Esophagus (tissue), 2 donors: ENCODE results near the gene AKIP1. TPM values are rescaled to one million over a fixed set of nuclear protein-coding genes. Genes with fewer than 3 reads are reported as not detected.
"Not testable (repeated sequence)": the region's sequence is repeated elsewhere in the genome, so short reads cannot be mapped to it uniquely, and the experiment has no call there.

ENCODE experiments used
- H3K27ac ChIP-seq, 2 donors: one replicate each; pipeline ENCODE4 v1.5.1; 2013; ENCODE audit warnings: low read depth in 2 of 2, mild to moderate bottlenecking in 2 of 2, inconsistent platforms in 1 of 2, low read length in 1 of 2, moderate library complexity in 1 of 2
- H3K27me3 ChIP-seq, 2 donors: one replicate each; pipeline ENCODE4 v1.6.1; 2013; ENCODE audit warnings: low read length in 2 of 2, control low read depth in 1 of 2, mild to moderate bottlenecking in 1 of 2; ENCODE audit not compliant: insufficient read depth in 2 of 2, control insufficient read depth in 1 of 2
- H3K36me3 ChIP-seq, 2 donors: one replicate each; pipeline ENCODE4 v1.6.1; 2013; ENCODE audit warnings: low read length in 1 of 2; ENCODE audit not compliant: control insufficient read depth in 2 of 2, insufficient read depth in 2 of 2
- H3K4me1 ChIP-seq, 2 donors: one replicate each; pipeline ENCODE4 v1.6.1; 2013; ENCODE audit warnings: low read length in 1 of 2; ENCODE audit not compliant: control insufficient read depth in 2 of 2, insufficient read depth in 2 of 2
- H3K4me3 ChIP-seq, 2 donors: one replicate each; pipeline ENCODE4 v1.5.1; 2013; ENCODE audit warnings: low read length in 2 of 2, mild to moderate bottlenecking in 2 of 2, low read depth in 1 of 2, moderate library complexity in 1 of 2
- H3K9me3 ChIP-seq, 2 donors: one replicate each; pipeline ENCODE4 v1.6.1; 2013; ENCODE audit warnings: mild to moderate bottlenecking in 2 of 2, low read depth in 1 of 2, low read length in 1 of 2, moderate library complexity in 1 of 2; ENCODE audit not compliant: control insufficient read depth in 2 of 2, insufficient read depth in 1 of 2
- WGBS, 2 donors: extraction: QIAGEN DNeasy Blood & Tissue Kit; methylation state at CpG; one replicate each; pipeline ENCODE4 v1.1.7; 2013; 5-methylcytosine and 5-hydroxymethylcytosine counted together
- polyA plus RNA-seq, 2 donors: library from polyadenylated mRNA; stranded (reverse); fragments of 200-250 nt; gene quantifications; one replicate each; pipeline ENCODE4 v1.2.3, GENCODE V29; 2013
- donor health status: healthy with polysubstance abuse.
- donor health status: Bipolar disorder and iron deficiency.

Gene AKIP1
- polyA plus RNA-seq, 2 donors = 10.6 to 17.8 TPM

GRCh38 chr11:8930456-8931175 lies 19.6 kb downstream of the AKIP1 start:
- WGBS, 2 donors = 95% methylated on average over 12 of the region's 12 CpGs
- Histone ChIP-seq H3K4me3 (no peak overlapping the region), H3K27ac (no peak overlapping the region), H3K36me3 (peaks cover 0 to 3% of the 10 kb centered on the region in 2 donors), H3K9me3 (no peaks in the 10 kb centered on the region), H3K4me1 (peaks cover 0 to 6% of the 10 kb centered on the region in 2 donors), H3K27me3 (no peaks in the 10 kb centered on the region)

GRCh38 chr11:8932564-8933180 lies 21.7 kb downstream of the AKIP1 start, which contains the start of gene C11orf16:
Gene C11orf16, minus strand, starts transcription at chr11:8932947. Its CDS starts 639 bp downstream, at chr11:8932308.
- 77 to 86% methylated on average over 12 of the region's 12 CpGs for WGBS, 2 donors
- Histone ChIP-seq H3K4me1 (peaks cover 0 to 6% of the 10 kb centered on the region in 2 donors), H3K27me3 (no peaks in the 10 kb centered on the region), H3K36me3 (no peaks in the 10 kb centered on the region), H3K4me3 (no peak within 1 kb of the TSS), H3K9me3 (no peaks in the 10 kb centered on the region), H3K27ac (no peak within 1 kb of the TSS)

GRCh38 chr11:8933931-8934330 lies 22.9 kb downstream of the AKIP1 start:
- H3K4me3 ChIP-seq = no peak overlapping the region
- H3K4me1 ChIP-seq = peaks cover 0 to 5% of the 10 kb centered on the region in 2 donors
- 87 to 89% methylated on average over 6 of the region's 6 CpGs for WGBS, 2 donors
- H3K36me3 ChIP-seq = no peaks in the 10 kb centered on the region
- H3K27ac ChIP-seq = no peak overlapping the region
- H3K27me3 ChIP-seq = no peaks in the 10 kb centered on the region
- no peaks in the 10 kb centered on the region for H3K9me3 ChIP-seq

- Histone ChIP-seq H3K36me3 (no peaks in the 10 kb centered on the region), H3K27ac (no peak overlapping the region), H3K4me1 (peaks cover 0 to 2% of the 10 kb centered on the region in 2 donors), H3K4me3 (no peak overlapping the region), H3K9me3 (no peaks in the 10 kb centered on the region), H3K27me3 (no peaks in the 10 kb centered on the region)
- 35 to 45% methylated on average over 14 of the region's 14 CpGs for WGBS, 2 donors
These were observed 23.9 kb downstream of the AKIP1 start for GRCh38 chr11:8934742-8935488.

GRCh38 chr11:8935789-8936188 lies 24.8 kb downstream of the AKIP1 start:
- H3K27ac ChIP-seq, H3K36me3 ChIP-seq, H3K4me1 ChIP-seq, H3K27me3 ChIP-seq, H3K4me3 ChIP-seq, H3K9me3 ChIP-seq: not testable (repeated sequence)
- 91 to 92% methylated on average over 2 of the region's 2 CpGs for WGBS, 2 donors

GRCh38 chr11:8937159-8937558 lies 26.2 kb downstream of the AKIP1 start:
- H3K27ac ChIP-seq = no peak overlapping the region
- H3K27me3 ChIP-seq = no peaks in the 10 kb centered on the region
- H3K9me3 ChIP-seq = no peaks in the 10 kb centered on the region
- peaks cover 0 to 1% of the 10 kb centered on the region in 2 donors for H3K4me1 ChIP-seq
- H3K36me3 ChIP-seq = no peaks in the 10 kb centered on the region
- H3K4me3 ChIP-seq = no peak overlapping the region
- WGBS, 2 donors = 69 to 71% methylated on average over 10 of the region's 10 CpGs

- Histone ChIP-seq H3K9me3 (no peaks in the 10 kb centered on the region), H3K36me3 (no peaks in the 10 kb centered on the region), H3K27me3 (no peaks in the 10 kb centered on the region), H3K4me3 (no peak overlapping the region), H3K27ac (no peak overlapping the region), H3K4me1 (no peaks in the 10 kb centered on the region)
- WGBS, 2 donors = 86 to 90% methylated on average over 14 of the region's 14 CpGs
These were observed 26.7 kb downstream of the AKIP1 start for GRCh38 chr11:8937659-8938058.

- Histone ChIP-seq H3K4me1 (no peaks in the 10 kb centered on the region), H3K27me3 (no peaks in the 10 kb centered on the region), H3K9me3 (no peaks in the 10 kb centered on the region), H3K36me3 (no peaks in the 10 kb centered on the region), H3K4me3 (no peak overlapping the region), H3K27ac (no peak overlapping the region)
- WGBS, 2 donors = 69 to 76% methylated on average over 8 of the region's 8 CpGs
These were observed 30.5 kb downstream of the AKIP1 start for GRCh38 chr11:8941341-8942103.

- WGBS, 2 donors = 67 to 82% methylated on average over 5 of the region's 5 CpGs
- H3K27me3 ChIP-seq = no peaks in the 10 kb centered on the region
These were observed 31.6 kb downstream of the AKIP1 start, which contains the start of gene ASCL3 for GRCh38 chr11:8942518-8943066. Gene ASCL3, minus strand, starts transcription at chr11:8943016. Its CDS starts 4,855 bp downstream, at chr11:8938161.

More at GRCh38 chr11:8942518-8943066, 31.6 kb downstream of the AKIP1 start, which contains the start of gene ASCL3:
- Histone ChIP-seq H3K4me3 (no peak within 1 kb of the TSS), H3K27ac (no peak within 1 kb of the TSS), H3K9me3 (no peaks in the 10 kb centered on the region), H3K4me1 (no peaks in the 10 kb centered on the region), H3K36me3 (peaks cover 0 to 2% of the 10 kb centered on the region in 2 donors)
